ENCODE data around the gene ZNF429. TPM values are rescaled to one million over a fixed set of nuclear protein-coding genes. Genes with fewer than 3 reads are reported as not detected.

Gene ZNF429
- total RNA-seq, 6 donors from 2014 or later, result 11.8 to 35.2 (median 24.3) TPM

DNA sequence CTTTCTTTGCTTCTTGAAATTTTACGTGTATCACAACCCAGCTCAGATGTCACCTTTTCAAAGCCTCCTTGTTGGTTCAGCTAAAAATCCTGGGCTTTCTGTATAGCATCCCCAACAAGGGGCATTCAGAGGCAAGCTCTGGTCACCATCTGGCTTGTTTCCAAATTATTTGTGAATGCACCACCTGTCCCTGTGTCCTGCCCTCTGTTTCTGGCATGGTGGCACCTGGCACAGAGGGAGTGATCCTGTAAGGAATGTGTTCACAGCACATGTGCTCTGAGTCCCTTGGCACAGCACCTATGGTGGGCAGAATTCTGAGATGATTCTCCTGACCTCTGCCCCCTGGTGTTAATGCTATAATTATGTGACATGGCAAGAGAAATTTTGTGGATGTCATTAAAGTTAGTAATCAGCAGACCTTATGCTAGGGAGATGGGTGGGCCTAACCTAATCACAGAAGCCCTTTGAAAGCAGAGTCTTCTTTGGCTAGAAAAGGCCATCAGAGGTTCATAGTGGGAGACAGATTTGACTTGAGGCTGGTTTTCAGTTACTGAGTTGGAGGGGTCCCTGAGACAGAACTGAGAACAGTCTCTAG, 76.3 kb downstream of the ZNF429 start:
- Histone ChIP-seq H3K4me1 (peaks cover 3 to 8% (median 5%) of the 10 kb centered on the region in 4 donors), H3K27me3 (no peaks in the 10 kb centered on the region), H3K36me3 (no peaks in the 10 kb centered on the region), H3K4me3 (no peak overlapping the region), H3K27ac (no peak overlapping the region), H3K9me3 (peaks cover 0 to 13% (median 0%) of the 10 kb centered on the region in 4 donors)
- TF ChIP-seq, protein P1, sequence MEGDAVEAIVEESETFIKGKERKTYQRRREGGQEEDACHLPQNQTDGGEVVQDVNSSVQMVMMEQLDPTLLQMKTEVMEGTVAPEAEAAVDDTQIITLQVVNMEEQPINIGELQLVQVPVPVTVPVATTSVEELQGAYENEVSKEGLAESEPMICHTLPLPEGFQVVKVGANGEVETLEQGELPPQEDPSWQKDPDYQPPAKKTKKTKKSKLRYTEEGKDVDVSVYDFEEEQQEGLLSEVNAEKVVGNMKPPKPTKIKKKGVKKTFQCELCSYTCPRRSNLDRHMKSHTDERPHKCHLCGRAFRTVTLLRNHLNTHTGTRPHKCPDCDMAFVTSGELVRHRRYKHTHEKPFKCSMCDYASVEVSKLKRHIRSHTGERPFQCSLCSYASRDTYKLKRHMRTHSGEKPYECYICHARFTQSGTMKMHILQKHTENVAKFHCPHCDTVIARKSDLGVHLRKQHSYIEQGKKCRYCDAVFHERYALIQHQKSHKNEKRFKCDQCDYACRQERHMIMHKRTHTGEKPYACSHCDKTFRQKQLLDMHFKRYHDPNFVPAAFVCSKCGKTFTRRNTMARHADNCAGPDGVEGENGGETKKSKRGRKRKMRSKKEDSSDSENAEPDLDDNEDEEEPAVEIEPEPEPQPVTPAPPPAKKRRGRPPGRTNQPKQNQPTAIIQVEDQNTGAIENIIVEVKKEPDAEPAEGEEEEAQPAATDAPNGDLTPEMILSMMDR (IDR thresholded peaks at IDR 0.05), result no peak
- no peak for TF ChIP-seq POLR2A (IDR thresholded peaks at IDR 0.05)
- no peak for TF ChIP-seq POLR2AphosphoS5 (IDR thresholded peaks at IDR 0.05)
- TF ChIP-seq EP300 (IDR thresholded peaks at IDR 0.05), result no peak
- 80 to 89% methylated on average over 1 of the region's 1 CpG for WGBS, 2 donors
- ATAC-seq (ENCODE audit: low FRiP score in 2 of 2) (no peak), DNase-seq (no peak)

DNA sequence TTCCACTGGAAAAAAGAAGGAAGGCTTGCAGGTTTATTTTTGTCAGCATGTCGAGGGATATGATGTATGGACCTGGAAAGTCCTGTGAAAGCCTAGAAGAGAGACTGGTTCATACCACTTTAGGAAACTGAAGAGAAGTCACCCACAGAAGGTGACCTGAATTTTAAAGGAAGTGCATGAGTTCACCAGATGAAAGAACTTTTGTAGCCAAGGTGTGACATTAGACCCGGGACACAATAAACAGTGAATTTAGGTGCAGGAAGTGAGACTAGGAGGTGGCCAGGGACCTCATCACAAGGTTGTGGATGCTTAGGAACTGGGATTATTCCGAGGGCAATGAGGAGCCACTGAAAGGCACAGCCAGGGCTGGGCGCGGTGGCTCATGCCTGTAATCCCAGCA, 79.1 kb downstream of the ZNF429 start:
- no peak overlapping the region for H3K27ac ChIP-seq
- DNase-seq, result no peak
- H3K4me1 ChIP-seq, result peaks cover 5 to 16% (median 7%) of the 10 kb centered on the region in 4 donors
- no peaks in the 10 kb centered on the region for H3K36me3 ChIP-seq
- H3K9me3 ChIP-seq, result peaks cover 0 to 4% (median 0%) of the 10 kb centered on the region in 4 donors
- no peak for ATAC-seq (ENCODE audit: low FRiP score in 2 of 2)
- 78 to 83% methylated on average over 5 of the region's 5 CpGs for WGBS, 2 donors
- H3K27me3 ChIP-seq, result no peaks in the 10 kb centered on the region
- no peak overlapping the region for H3K4me3 ChIP-seq
- TF ChIP-seq POLR2AphosphoS5 (IDR thresholded peaks at IDR 0.05) (no peak), POLR2A (IDR thresholded peaks at IDR 0.05) (no peak), EP300 (IDR thresholded peaks at IDR 0.05) (no peak)
- TF ChIP-seq, protein P1 (IDR thresholded peaks at IDR 0.05), result no peak

DNA sequence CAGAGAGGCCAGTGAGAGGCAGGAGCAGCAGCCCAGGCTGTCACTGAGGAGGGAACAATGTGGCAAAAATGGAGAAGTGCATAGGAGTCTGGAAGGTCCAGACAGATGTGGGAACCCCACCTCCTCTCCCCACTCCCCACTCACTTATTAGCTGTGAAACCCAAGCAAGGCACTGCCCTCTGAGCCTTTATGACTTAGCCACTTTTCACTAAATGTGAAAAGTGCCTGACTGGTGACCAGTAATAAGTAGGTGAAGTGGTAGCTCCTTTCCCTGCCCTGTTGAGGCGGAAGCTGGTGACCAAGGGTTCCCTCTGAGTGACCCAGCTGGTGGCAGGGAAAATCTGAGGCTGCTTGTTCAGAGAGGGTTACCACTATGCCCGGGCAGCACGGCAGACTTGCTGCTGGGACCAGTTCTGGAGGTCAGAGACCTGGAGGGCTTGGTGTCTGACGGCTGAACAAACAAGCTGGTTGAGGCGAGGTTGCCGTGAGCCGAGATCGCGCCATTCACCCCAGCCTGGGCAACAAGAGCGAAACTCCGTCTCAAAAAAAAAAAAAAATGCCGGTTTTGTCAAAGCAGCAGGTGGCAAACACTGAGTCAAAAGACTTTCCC, 80.0 kb downstream of the ZNF429 start:
- H3K4me3 ChIP-seq, result peak overlapping the region in 2 of 4 donors; percentile 62 to 63

GRCh38 chr19:21586311-21587116, 81.1 kb downstream of the ZNF429 start:
- Histone ChIP-seq H3K4me1 (peaks cover 5 to 16% (median 7%) of the 10 kb centered on the region in 4 donors), H3K9me3 (peaks cover 0 to 4% (median 0%) of the 10 kb centered on the region in 4 donors), H3K36me3 (no peaks in the 10 kb centered on the region), H3K27ac (peak overlapping the region; percentile 12 to 88 (median 75)), H3K4me3 (peak overlapping the region; percentile 24 to 63 (median 57)), H3K27me3 (no peaks in the 10 kb centered on the region)
- WGBS, 2 donors, result 0 to 3% methylated on average over 1 to 25 of the region's 72 CpGs
- peak in 1 of 4 donors; percentile 17 for TF ChIP-seq POLR2A (IDR thresholded peaks at IDR 0.05)
- TF ChIP-seq, protein P1 (IDR thresholded peaks at IDR 0.05), result no peak
- ATAC-seq (ENCODE audit: low FRiP score in 2 of 2) (peak; percentile 47 to 75), DNase-seq (peak in 1 of 2 donors; percentile 90)

More for the DNA sequence above, 80.0 kb downstream of the ZNF429 start:
- ATAC-seq (ENCODE audit: low FRiP score in 2 of 2) (peak in 1 of 2 donors; percentile 27), DNase-seq (no peak)
- H3K36me3 ChIP-seq, result no peaks in the 10 kb centered on the region
- WGBS, 2 donors, result 74 to 82% methylated on average over 10 to 12 of the region's 12 CpGs
- H3K4me1 ChIP-seq, result peaks cover 5 to 16% (median 7%) of the 10 kb centered on the region in 4 donors
- H3K9me3 ChIP-seq, result peaks cover 0 to 4% (median 0%) of the 10 kb centered on the region in 4 donors
- TF ChIP-seq EP300 (IDR thresholded peaks at IDR 0.05), result no peak
- no peak for TF ChIP-seq POLR2AphosphoS5 (IDR thresholded peaks at IDR 0.05)
- no peak for TF ChIP-seq POLR2A (IDR thresholded peaks at IDR 0.05)
- no peaks in the 10 kb centered on the region for H3K27me3 ChIP-seq
- peak overlapping the region in 1 of 4 donors; percentile 8 for H3K27ac ChIP-seq

- Histone ChIP-seq H3K27me3 (no peaks in the 10 kb centered on the region), H3K36me3 (no peaks in the 10 kb centered on the region), H3K27ac (peak overlapping the region in 3 of 4 donors; percentile 72 to 88 (median 78)), H3K9me3 (peaks cover 0 to 4% (median 0%) of the 10 kb centered on the region in 4 donors), H3K4me3 (peak overlapping the region in 3 of 4 donors; percentile 52 to 63 (median 62)), H3K4me1 (peaks cover 5 to 16% (median 7%) of the 10 kb centered on the region in 4 donors)
- no peak for DNase-seq
- TF ChIP-seq EP300 (IDR thresholded peaks at IDR 0.05) (no peak), POLR2AphosphoS5 (IDR thresholded peaks at IDR 0.05) (no peak), POLR2A (IDR thresholded peaks at IDR 0.05) (no peak)
- TF ChIP-seq, protein P1 (IDR thresholded peaks at IDR 0.05), result no peak
- 27 to 53% methylated on average over 11 to 12 of the region's 12 CpGs for WGBS, 2 donors
- ATAC-seq (ENCODE audit: low FRiP score in 2 of 2), result peak in 1 of 2 donors; percentile 22
These were observed 81.7 kb downstream of the ZNF429 start for GRCh38 chr19:21587117-21587461.
